ENCODE measurements around the gene TSPAN4. TPM values are rescaled to one million over a fixed set of nuclear protein-coding genes. Genes with fewer than 3 reads are reported as not detected.

Gene TSPAN4
- total RNA-seq (133 and 191 TPM in 2 replicates), polyA plus RNA-seq (102 and 133 TPM in 2 replicates), polyA minus RNA-seq (ENCODE audit: low replicate concordance) (92.1 and 173 TPM in 2 replicates)
- 163 and 243 TPM in 2 replicates for polyA plus RNA-seq (2012)

- peaks cover 5% of the 10 kb centered on the region for H4K20me1 ChIP-seq (ENCODE audit: control insufficient read depth, extremely low read depth, insufficient read depth, low read length)
- no peaks in the 10 kb centered on the region for H3K27me3 ChIP-seq (ENCODE audit: control insufficient read depth, insufficient read depth, low read length)
- TF ChIP-seq EZH2 (IDR thresholded peaks at IDR 0.05; ENCODE audit: low read length, missing control alignments), result no peak
- no peak for TF ChIP-seq CTCF (conservative IDR thresholded peaks at IDR 0.05 in 1 of 2, IDR thresholded peaks at IDR 0.05 in 1 of 2; ENCODE audit: low read depth in 1 of 2, low read length in 2 of 2)
- H3K9me3 ChIP-seq (ENCODE audit: control insufficient read depth, insufficient read depth, low read depth, low read length), result no peaks in the 10 kb centered on the region
- peaks cover 76% of the 10 kb centered on the region for H3K79me2 ChIP-seq (ENCODE audit: control insufficient read depth, insufficient read depth, low read length)
- H2AFZ ChIP-seq (ENCODE audit: low read length), result no peak within 1 kb of the TSS
- H3K36me3 ChIP-seq (ENCODE audit: control insufficient read depth, insufficient read depth, low read length), result peaks cover 30% of the 10 kb centered on the region
- H3K27ac ChIP-seq (ENCODE audit: insufficient read depth, low read length), result peak within 1 kb of the TSS; percentile 87
- peak within 1 kb of the TSS; percentile 95 for H3K9ac ChIP-seq (ENCODE audit: insufficient read depth, low read length)
- H3K4me3 ChIP-seq (replicated peaks in 1 of 4; ENCODE audit: control extremely low read depth in 1 of 4, insufficient read depth in 1 of 4, low read depth in 3 of 4, low read length in 4 of 4), result peak within 1 kb of the TSS; percentile 85 to 96 (median 91)
- H3K4me2 ChIP-seq (ENCODE audit: extremely low read depth, insufficient read depth, low read length), result peak within 1 kb of the TSS; percentile 99
- H3K4me1 ChIP-seq (ENCODE audit: control insufficient read depth, extremely low read depth, insufficient read depth, low read length), result peaks cover 40% of the 10 kb centered on the region
- peak; percentile 86 to 88 for DNase-seq (ENCODE audit: low read depth in 2 of 2)
Measured at GRCh38 chr11:842370-843002, at the start of gene TSPAN4, which contains the start of gene POLR2L. TSS of gene TSPAN4 (plus strand) at chr11:842852. CDS start at chr11:850305, 7,453 bp downstream. TSS of gene POLR2L (minus strand) at chr11:842529. CDS start at chr11:842508, 21 bp downstream.

- no peak for DNase-seq (ENCODE audit: low read depth in 2 of 2)
- H3K27ac ChIP-seq (ENCODE audit: insufficient read depth, low read length), result no peak overlapping the region
- peaks cover 13% of the 10 kb centered on the region for H3K36me3 ChIP-seq (ENCODE audit: control insufficient read depth, insufficient read depth, low read length)
- H3K4me2 ChIP-seq (ENCODE audit: extremely low read depth, insufficient read depth, low read length), result no peak overlapping the region
- no peak overlapping the region for H2AFZ ChIP-seq (ENCODE audit: low read length)
- H3K9ac ChIP-seq (ENCODE audit: insufficient read depth, low read length), result no peak overlapping the region
- H3K4me1 ChIP-seq (ENCODE audit: control insufficient read depth, extremely low read depth, insufficient read depth, low read length), result peaks cover 7% of the 10 kb centered on the region
- H3K9me3 ChIP-seq (ENCODE audit: control insufficient read depth, insufficient read depth, low read depth, low read length), result no peaks in the 10 kb centered on the region
- TF ChIP-seq EZH2 (IDR thresholded peaks at IDR 0.05; ENCODE audit: low read length, missing control alignments), result no peak
- TF ChIP-seq CTCF (conservative IDR thresholded peaks at IDR 0.05 in 1 of 2, IDR thresholded peaks at IDR 0.05 in 1 of 2; ENCODE audit: low read depth in 1 of 2, low read length in 2 of 2), result no peak
- H3K79me2 ChIP-seq (ENCODE audit: control insufficient read depth, insufficient read depth, low read length), result peaks cover 17% of the 10 kb centered on the region
- no peaks in the 10 kb centered on the region for H4K20me1 ChIP-seq (ENCODE audit: control insufficient read depth, extremely low read depth, insufficient read depth, low read length)
- no peaks in the 10 kb centered on the region for H3K27me3 ChIP-seq (ENCODE audit: control insufficient read depth, insufficient read depth, low read length)
- H3K4me3 ChIP-seq (replicated peaks in 1 of 4; ENCODE audit: control extremely low read depth in 1 of 4, insufficient read depth in 1 of 4, low read depth in 3 of 4, low read length in 4 of 4), result no peak overlapping the region
Measured at GRCh38 chr11:792873-793272, 49.8 kb upstream of the TSPAN4 start.

GRCh38 chr11:793556-793955, 49.1 kb upstream of the TSPAN4 start:
- Histone ChIP-seq H3K9me3 (ENCODE audit: control insufficient read depth, insufficient read depth, low read depth, low read length) (no peaks in the 10 kb centered on the region), H3K36me3 (ENCODE audit: control insufficient read depth, insufficient read depth, low read length) (peaks cover 13% of the 10 kb centered on the region), H3K27me3 (ENCODE audit: control insufficient read depth, insufficient read depth, low read length) (no peaks in the 10 kb centered on the region), H3K27ac (ENCODE audit: insufficient read depth, low read length) (no peak overlapping the region), H3K4me2 (ENCODE audit: extremely low read depth, insufficient read depth, low read length) (no peak overlapping the region), H2AFZ (ENCODE audit: low read length) (no peak overlapping the region), H4K20me1 (ENCODE audit: control insufficient read depth, extremely low read depth, insufficient read depth, low read length) (no peaks in the 10 kb centered on the region), H3K79me2 (ENCODE audit: control insufficient read depth, insufficient read depth, low read length) (peaks cover 17% of the 10 kb centered on the region), H3K4me1 (ENCODE audit: control insufficient read depth, extremely low read depth, insufficient read depth, low read length) (peaks cover 7% of the 10 kb centered on the region), H3K9ac (ENCODE audit: insufficient read depth, low read length) (no peak overlapping the region), H3K4me3 (replicated peaks in 1 of 4; ENCODE audit: control extremely low read depth in 1 of 4, insufficient read depth in 1 of 4, low read depth in 3 of 4, low read length in 4 of 4) (no peak overlapping the region)
- TF ChIP-seq CTCF (conservative IDR thresholded peaks at IDR 0.05 in 1 of 2, IDR thresholded peaks at IDR 0.05 in 1 of 2; ENCODE audit: low read depth in 1 of 2, low read length in 2 of 2) (no peak), EZH2 (IDR thresholded peaks at IDR 0.05; ENCODE audit: low read length, missing control alignments) (no peak)
- no peak for DNase-seq (ENCODE audit: low read depth in 2 of 2)

Data from fibroblast of lung (primary cell).